HepG2 (cell line): Measurements from ENCODE around the gene WDR41. TPM values are rescaled to one million over a fixed set of nuclear protein-coding genes. Genes with fewer than 3 reads are reported as not detected.

Experiments
- IKZF4 ChIP-seq: sonication (generic); formaldehyde crosslinking; IDR thresholded peaks from 2 replicates; pipeline ENCODE4 v1.5.1; 2020; ENCODE audit warnings: borderline replicate concordance, mild to moderate bottlenecking, low read depth, missing genetic modification reagents; ENCODE audit errors: not compliant biosample characterization
- MEF2D ChIP-seq: sonication (generic); formaldehyde crosslinking; IDR thresholded peaks from 2 replicates; pipeline ENCODE4 v1.5.1; 2020; ENCODE audit warnings: mild to moderate bottlenecking, missing genetic modification reagents
- ZBED4 ChIP-seq: sonication (generic); formaldehyde crosslinking; IDR thresholded peaks from 2 replicates; pipeline ENCODE4 v1.4.0; 2020; ENCODE audit warnings: missing genetic modification reagents, borderline replicate concordance
- ZBTB33 ChIP-seq: sonication (generic); formaldehyde crosslinking; IDR thresholded peaks from 2 replicates; pipeline ENCODE4 v1.4.0; 2020; ENCODE audit warnings: missing genetic modification reagents
- polyA plus RNA-seq, 8 experiments: library from polyadenylated mRNA; depleted of rRNA in 3 of 8; stranded (reverse) in 7 of 8; unstranded in 1 of 8; fragments of >200 nt; fragmentation: Illumina TruSeq in 4 of 8; extraction: Trizol in 4 of 8; gene quantifications; 2 replicates each; pipeline versions ENCODE4 v1.2.1 to v1.2.3, GENCODE V29; 2011 to 2016; ENCODE audit warnings: low read depth in 4 of 8, missing spikeins in 1 of 8, mixed read lengths in 1 of 8; ENCODE audit not compliant: insufficient read depth in 1 of 8
- total RNA-seq, 5 experiments: library from RNA; depleted of rRNA; stranded (reverse); fragments of >200 nt; fragmentation: Illumina TruSeq; extraction: Trizol; gene quantifications; 2 replicates each; pipeline ENCODE4 v1.2.3, GENCODE V29; 2016; ENCODE audit warnings: low read depth in 1 of 5
- TF ChIP-seq, protein P1 (sequence below): sonication (generic); formaldehyde crosslinking; IDR thresholded peaks from 2 replicates; pipeline ENCODE4 v1.4.0; 2020; ENCODE audit warnings: missing genetic modification reagents
- TF ChIP-seq, protein P2 (sequence below): sonication (generic); formaldehyde crosslinking; conservative IDR thresholded peaks from 2 replicates; pipeline ENCODE4 v1.8.0; 2022; ENCODE audit warnings: low read depth, missing genetic modification reagents
- TF ChIP-seq, protein P3 (sequence below), 2 experiments: sonication (generic) in 1 of 2; formaldehyde crosslinking in 1 of 2; IDR thresholded peaks; 2 replicates each; pipeline versions ENCODE4 v1.6.1 to v1.9.0; 2014 to 2022; ENCODE audit warnings: antibody characterized with exemption in 1 of 2, borderline replicate concordance in 1 of 2, inconsistent platforms in 1 of 2, low read depth in 1 of 2, missing genetic modification reagents in 1 of 2

Gene WDR41
- total and polyA plus RNA-seq, 2 of the 13 experiments (the other 11 are each of a cell fraction or from before 2014, with no cell fraction given): 18.9 to 39.3 TPM

DNA sequence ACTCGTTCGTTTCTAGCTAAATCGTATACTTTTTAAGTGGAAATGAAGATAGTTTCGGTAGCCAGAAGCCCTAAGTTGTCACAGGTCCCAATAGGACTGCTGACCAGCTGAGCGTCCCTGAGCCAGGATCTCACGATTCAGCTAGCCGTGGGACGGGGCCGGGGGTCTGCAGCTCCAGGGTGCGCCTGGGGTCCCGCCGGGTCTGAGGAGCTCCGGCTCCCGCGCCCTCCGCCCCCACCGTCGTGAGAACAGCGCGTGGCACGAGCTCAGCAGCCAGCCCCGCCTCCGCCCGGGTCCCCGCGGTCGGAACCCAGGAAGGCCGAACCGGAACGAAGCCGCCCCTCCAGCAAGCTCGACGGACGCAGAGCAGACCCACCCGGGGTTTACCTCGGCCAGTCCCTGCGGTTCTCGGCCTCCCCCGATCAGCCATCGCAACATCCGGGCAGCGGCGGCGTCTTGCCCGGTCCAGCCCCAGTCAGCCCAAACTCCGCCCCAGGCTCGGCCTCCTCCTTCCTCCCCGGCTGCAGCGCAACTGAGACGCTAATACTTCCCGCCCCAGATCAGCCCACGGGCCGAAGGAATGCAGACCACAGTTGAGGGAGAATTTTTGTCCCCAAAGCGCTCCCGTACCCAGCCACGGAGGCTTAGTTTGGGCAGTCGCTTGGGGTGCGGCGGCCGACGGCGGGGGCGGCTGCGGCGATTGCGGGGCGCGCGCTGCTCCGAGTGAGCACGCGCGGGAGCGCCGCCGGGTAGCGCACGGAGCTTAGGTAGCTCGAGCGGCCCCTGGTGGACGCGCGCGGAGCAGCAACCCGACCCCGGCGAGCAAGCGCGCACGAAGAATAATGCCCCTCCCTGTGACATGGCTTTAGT is at the start of gene WDR41 (continued):
- TF ChIP-seq, protein P1, sequence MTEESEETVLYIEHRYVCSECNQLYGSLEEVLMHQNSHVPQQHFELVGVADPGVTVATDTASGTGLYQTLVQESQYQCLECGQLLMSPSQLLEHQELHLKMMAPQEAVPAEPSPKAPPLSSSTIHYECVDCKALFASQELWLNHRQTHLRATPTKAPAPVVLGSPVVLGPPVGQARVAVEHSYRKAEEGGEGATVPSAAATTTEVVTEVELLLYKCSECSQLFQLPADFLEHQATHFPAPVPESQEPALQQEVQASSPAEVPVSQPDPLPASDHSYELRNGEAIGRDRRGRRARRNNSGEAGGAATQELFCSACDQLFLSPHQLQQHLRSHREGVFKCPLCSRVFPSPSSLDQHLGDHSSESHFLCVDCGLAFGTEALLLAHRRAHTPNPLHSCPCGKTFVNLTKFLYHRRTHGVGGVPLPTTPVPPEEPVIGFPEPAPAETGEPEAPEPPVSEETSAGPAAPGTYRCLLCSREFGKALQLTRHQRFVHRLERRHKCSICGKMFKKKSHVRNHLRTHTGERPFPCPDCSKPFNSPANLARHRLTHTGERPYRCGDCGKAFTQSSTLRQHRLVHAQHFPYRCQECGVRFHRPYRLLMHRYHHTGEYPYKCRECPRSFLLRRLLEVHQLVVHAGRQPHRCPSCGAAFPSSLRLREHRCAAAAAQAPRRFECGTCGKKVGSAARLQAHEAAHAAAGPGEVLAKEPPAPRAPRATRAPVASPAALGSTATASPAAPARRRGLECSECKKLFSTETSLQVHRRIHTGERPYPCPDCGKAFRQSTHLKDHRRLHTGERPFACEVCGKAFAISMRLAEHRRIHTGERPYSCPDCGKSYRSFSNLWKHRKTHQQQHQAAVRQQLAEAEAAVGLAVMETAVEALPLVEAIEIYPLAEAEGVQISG (CRISPR knock-in tag): peak; percentile 69
- TF ChIP-seq, protein P2, sequence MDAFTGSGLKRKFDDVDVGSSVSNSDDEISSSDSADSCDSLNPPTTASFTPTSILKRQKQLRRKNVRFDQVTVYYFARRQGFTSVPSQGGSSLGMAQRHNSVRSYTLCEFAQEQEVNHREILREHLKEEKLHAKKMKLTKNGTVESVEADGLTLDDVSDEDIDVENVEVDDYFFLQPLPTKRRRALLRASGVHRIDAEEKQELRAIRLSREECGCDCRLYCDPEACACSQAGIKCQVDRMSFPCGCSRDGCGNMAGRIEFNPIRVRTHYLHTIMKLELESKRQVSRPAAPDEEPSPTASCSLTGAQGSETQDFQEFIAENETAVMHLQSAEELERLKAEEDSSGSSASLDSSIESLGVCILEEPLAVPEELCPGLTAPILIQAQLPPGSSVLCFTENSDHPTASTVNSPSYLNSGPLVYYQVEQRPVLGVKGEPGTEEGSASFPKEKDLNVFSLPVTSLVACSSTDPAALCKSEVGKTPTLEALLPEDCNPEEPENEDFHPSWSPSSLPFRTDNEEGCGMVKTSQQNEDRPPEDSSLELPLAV (CRISPR knock-in tag): no peak
- TF ChIP-seq IKZF4 (CRISPR knock-in tag) (no peak), ZBED4 (peak; percentile 86), ZBTB33 (0 out of 2 replicates have a peak, but pooled peaks have one; percentile 11), MEF2D (CRISPR knock-in tag) (0 out of 2 replicates have a peak, but pooled peaks have one; percentile 48)
- TF ChIP-seq, protein P3, sequence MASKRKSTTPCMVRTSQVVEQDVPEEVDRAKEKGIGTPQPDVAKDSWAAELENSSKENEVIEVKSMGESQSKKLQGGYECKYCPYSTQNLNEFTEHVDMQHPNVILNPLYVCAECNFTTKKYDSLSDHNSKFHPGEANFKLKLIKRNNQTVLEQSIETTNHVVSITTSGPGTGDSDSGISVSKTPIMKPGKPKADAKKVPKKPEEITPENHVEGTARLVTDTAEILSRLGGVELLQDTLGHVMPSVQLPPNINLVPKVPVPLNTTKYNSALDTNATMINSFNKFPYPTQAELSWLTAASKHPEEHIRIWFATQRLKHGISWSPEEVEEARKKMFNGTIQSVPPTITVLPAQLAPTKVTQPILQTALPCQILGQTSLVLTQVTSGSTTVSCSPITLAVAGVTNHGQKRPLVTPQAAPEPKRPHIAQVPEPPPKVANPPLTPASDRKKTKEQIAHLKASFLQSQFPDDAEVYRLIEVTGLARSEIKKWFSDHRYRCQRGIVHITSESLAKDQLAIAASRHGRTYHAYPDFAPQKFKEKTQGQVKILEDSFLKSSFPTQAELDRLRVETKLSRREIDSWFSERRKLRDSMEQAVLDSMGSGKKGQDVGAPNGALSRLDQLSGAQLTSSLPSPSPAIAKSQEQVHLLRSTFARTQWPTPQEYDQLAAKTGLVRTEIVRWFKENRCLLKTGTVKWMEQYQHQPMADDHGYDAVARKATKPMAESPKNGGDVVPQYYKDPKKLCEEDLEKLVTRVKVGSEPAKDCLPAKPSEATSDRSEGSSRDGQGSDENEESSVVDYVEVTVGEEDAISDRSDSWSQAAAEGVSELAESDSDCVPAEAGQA (IDR thresholded peaks at IDR 0.05; ENCODE audit: low read depth): peak; percentile 22; the same call in 1 of the 2 replicates
- TF ChIP-seq, protein P3 (CRISPR knock-in tag; IDR thresholded peaks at IDR 0.05; ENCODE audit: borderline replicate concordance): no peak
